Adrenal gland (tissue), 12 donors: ENCODE data around the gene ZNF469. TPM values are rescaled to one million over a fixed set of nuclear protein-coding genes. Genes with fewer than 3 reads are reported as not detected.

Experiments used
- DNase-seq, 7 donors: peaks; one replicate each; pipeline ENCODE4 v3.0.0-alpha.2; 2019 to 2020
- H3K27ac ChIP-seq, 5 donors: fragments of 200-600 bp; sonication (generic) in 4 of 5; 1 replicate in 3 of 5; 2 replicates in 2 of 5; pipeline versions ENCODE4 v1.5.1 to v1.8.0; 2016 to 2020; ENCODE audit warnings: mild to moderate bottlenecking in 1 of 5
- H3K27me3 ChIP-seq: fragments of 200-600 bp; 2 replicates; pipeline ENCODE4 v1.8.0; 2021
- H3K36me3 ChIP-seq, 2 donors: fragments of 200-600 bp; replicated peaks in 1 of 2; 1 replicate in 1 of 2; 2 replicates in 1 of 2; pipeline versions ENCODE4 v1.5.1 to v1.8.0; 2018 to 2022
- H3K4me1 ChIP-seq, 2 donors: fragments of 200-600 bp; replicated peaks in 1 of 2; 1 replicate in 1 of 2; 2 replicates in 1 of 2; pipeline versions ENCODE4 v1.5.1 to v1.8.0; 2018 to 2021
- H3K4me3 ChIP-seq, 4 donors: fragments of 200-600 bp; sonication (generic) in 3 of 4; one replicate each; pipeline ENCODE4 v1.5.1; 2016 to 2018
- H3K9me3 ChIP-seq, 3 donors: fragments of 200-600 bp; sonication (generic) in 1 of 3; replicated peaks in 1 of 3; 1 replicate in 2 of 3; 2 replicates in 1 of 3; pipeline versions ENCODE4 v1.5.1 to v1.8.0; 2016 to 2021
- CTCF ChIP-seq, 6 experiments: fragments of 450-650 bp in 4 of 6; fragments of 200-600 bp in 2 of 6; sonication (generic) in 1 of 6; IDR thresholded peaks; 1 replicate in 5 of 6; 2 replicates in 1 of 6; pipeline versions ENCODE4 v1.5.1 to v1.8.0; 2016 to 2021; ENCODE audit warnings: antibody characterized with exemption in 6 of 6, mild to moderate bottlenecking in 2 of 6, moderate library complexity in 1 of 6
- POLR2A ChIP-seq, 2 donors: fragments of 450-650 bp; IDR thresholded peaks; one replicate each; pipeline ENCODE4 v1.6.1; 2017; ENCODE audit warnings: antibody characterized with exemption in 2 of 2, mild to moderate bottlenecking in 2 of 2, moderate library complexity in 1 of 2
- WGBS, 4 donors: extraction: QIAGEN DNeasy Blood & Tissue Kit in 2 of 4; methylation state at CpG; one replicate each; pipeline versions ENCODE4 v1.1.5 to v1.1.7; 2013 to 2017; 5-methylcytosine and 5-hydroxymethylcytosine counted together
- intact Hi-C, 2 donors: fragments of 100-400 bp; cut with DNase I; formaldehyde crosslinking; loops; one replicate each; pipeline versions ENCODE4 v1.14.1 to v1.15.0; 2022 to 2023
- polyA plus RNA-seq, 3 donors: library from polyadenylated mRNA; stranded (reverse); fragments of 200-250 nt in 2 of 3; fragments of 350-450 nt in 1 of 3; fragmentation: Illumina TruSeq in 1 of 3; extraction: RNeasy Lipid Tissue Mini Kit (QIAGEN cat#74804) in 1 of 3; gene quantifications; one replicate each; pipeline ENCODE4 v1.2.3, GENCODE V29; 2013 to 2014
- total RNA-seq, 9 donors: library from RNA; depleted of rRNA in 4 of 9; stranded (reverse); fragments of >200 nt in 4 of 9; fragments of 120-200 nt in 1 of 9; fragmentation: NEBNext Ultra II Directional in 1 of 9; extraction: Animal tissue kit (Norgen Biotek cat#: 25700) in 1 of 9; gene quantifications; one replicate each; pipeline versions ENCODE4 v1.1.0 to v1.2.4, GENCODE V29; 2013 to 2023
- donor health status: healthy with polysubstance abuse.
- donor health status: Bipolar disorder and iron deficiency.
- donor health status: DM: yes; HTN: yes; CAD: no.
- donor health status: DM: no; HTN: no; CAD: no.
- donor health status: DM: no; HTN: no; CAD: no.
- donor health status: DM: yes; HTN: yes; CAD: no.

The ZNF469 gene
- total and polyA plus RNA-seq, 12 donors, result 0.18 to 5.7 (median 1.9) TPM

GRCh38 chr16:88379694-88380040 lies 3.1 kb upstream of the ZNF469 start:
- TF ChIP-seq CTCF (IDR thresholded peaks at IDR 0.05) (no peak), POLR2A (IDR thresholded peaks at IDR 0.05) (no peak)
- no peaks in the 10 kb centered on the region for H3K9me3 ChIP-seq
- no peaks in the 10 kb centered on the region for H3K27me3 ChIP-seq
- intact Hi-C loops, result loop anchor here in 1 of 2 donors (5.0 kb wide), 1 partner anchor 187 kb away; no protein-coding TSS in a partner anchor
- DNase-seq, result no peak
- no peak overlapping the region for H3K27ac ChIP-seq
- H3K36me3 ChIP-seq, result no peaks in the 10 kb centered on the region
- peaks cover 6% of the 10 kb centered on the region in 2 donors for H3K4me1 ChIP-seq
- H3K4me3 ChIP-seq, result no peak overlapping the region
- 78 to 97% (median 87%) methylated on average over 5 to 8 of the region's 8 CpGs for WGBS, 4 donors

GRCh38 chr16:88380099-88380498 lies 2.7 kb upstream of the ZNF469 start:
- H3K4me3 ChIP-seq, result no peak overlapping the region
- no peaks in the 10 kb centered on the region for H3K27me3 ChIP-seq
- no peaks in the 10 kb centered on the region for H3K36me3 ChIP-seq
- no peak for DNase-seq
- TF ChIP-seq CTCF (IDR thresholded peaks at IDR 0.05), result no peak
- no peak overlapping the region for H3K27ac ChIP-seq
- intact Hi-C loops, result loop anchor here in 1 of 2 donors (5.0 kb wide), 1 partner anchor 188 kb away; no protein-coding TSS in a partner anchor
- H3K9me3 ChIP-seq, result no peaks in the 10 kb centered on the region
- WGBS, 4 donors, result 79 to 92% (median 86%) methylated on average over 7 of the region's 7 CpGs
- peaks cover 6% of the 10 kb centered on the region in 2 donors for H3K4me1 ChIP-seq

GRCh38 chr16:88380619-88381018 lies 2.1 kb upstream of the ZNF469 start:
- DNase-seq, result no peak
- H3K9me3 ChIP-seq, result no peaks in the 10 kb centered on the region
- 79 to 90% (median 85%) methylated on average over 7 of the region's 7 CpGs for WGBS, 4 donors
- H3K27ac ChIP-seq, result no peak overlapping the region
- no peaks in the 10 kb centered on the region for H3K36me3 ChIP-seq
- no peak for TF ChIP-seq CTCF (IDR thresholded peaks at IDR 0.05)
- no peak for TF ChIP-seq POLR2A (IDR thresholded peaks at IDR 0.05)
- H3K4me1 ChIP-seq, result peaks cover 6% of the 10 kb centered on the region in 2 donors
- no peaks in the 10 kb centered on the region for H3K27me3 ChIP-seq
- H3K4me3 ChIP-seq, result no peak overlapping the region
- intact Hi-C loops, result loop anchor here in 1 of 2 donors (5.0 kb wide), 1 partner anchor 188 kb away; no protein-coding TSS in a partner anchor

GRCh38 chr16:88381820-88382451 lies 823 bp upstream of the ZNF469 start:
- WGBS, 4 donors, result 85 to 90% (median 88%) methylated on average over 15 to 21 of the region's 21 CpGs
- H3K27me3 ChIP-seq, result no peaks in the 10 kb centered on the region
- no peak overlapping the region for H3K4me3 ChIP-seq
- TF ChIP-seq POLR2A (IDR thresholded peaks at IDR 0.05) (no peak), CTCF (IDR thresholded peaks at IDR 0.05) (no peak)
- intact Hi-C loops, result loop anchor here in 1 of 2 donors (5.0 kb wide), 1 partner anchor 190 kb away; no protein-coding TSS in a partner anchor
- H3K9me3 ChIP-seq, result no peaks in the 10 kb centered on the region
- H3K36me3 ChIP-seq, result no peaks in the 10 kb centered on the region
- H3K4me1 ChIP-seq, result peaks cover 6% of the 10 kb centered on the region in 2 donors
- H3K27ac ChIP-seq, result no peak overlapping the region
- no peak for DNase-seq
